ENCODE measurements around the gene MYLK4. TPM values are rescaled to one million over a fixed set of nuclear protein-coding genes. Genes with fewer than 3 reads are reported as not detected.

The MYLK4 gene
- total and polyA plus RNA-seq, 2 of the 13 experiments (the other 11 are each of a cell fraction or from before 2014, with no cell fraction given): 0.26 to 0.29 TPM

- TF ChIP-seq, protein P1, sequence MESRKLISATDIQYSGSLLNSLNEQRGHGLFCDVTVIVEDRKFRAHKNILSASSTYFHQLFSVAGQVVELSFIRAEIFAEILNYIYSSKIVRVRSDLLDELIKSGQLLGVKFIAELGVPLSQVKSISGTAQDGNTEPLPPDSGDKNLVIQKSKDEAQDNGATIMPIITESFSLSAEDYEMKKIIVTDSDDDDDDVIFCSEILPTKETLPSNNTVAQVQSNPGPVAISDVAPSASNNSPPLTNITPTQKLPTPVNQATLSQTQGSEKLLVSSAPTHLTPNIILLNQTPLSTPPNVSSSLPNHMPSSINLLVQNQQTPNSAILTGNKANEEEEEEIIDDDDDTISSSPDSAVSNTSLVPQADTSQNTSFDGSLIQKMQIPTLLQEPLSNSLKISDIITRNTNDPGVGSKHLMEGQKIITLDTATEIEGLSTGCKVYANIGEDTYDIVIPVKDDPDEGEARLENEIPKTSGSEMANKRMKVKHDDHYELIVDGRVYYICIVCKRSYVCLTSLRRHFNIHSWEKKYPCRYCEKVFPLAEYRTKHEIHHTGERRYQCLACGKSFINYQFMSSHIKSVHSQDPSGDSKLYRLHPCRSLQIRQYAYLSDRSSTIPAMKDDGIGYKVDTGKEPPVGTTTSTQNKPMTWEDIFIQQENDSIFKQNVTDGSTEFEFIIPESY (CRISPR knock-in tag; IDR thresholded peaks at IDR 0.05): peak; percentile 54; the same call in 1 of the 2 replicates
- TF ChIP-seq TFAP4 (IDR thresholded peaks at IDR 0.05; ENCODE audit: borderline replicate concordance, low read depth) (0 out of 2 replicates have a peak, but pooled peaks have one; percentile 39), HMG20A (CRISPR knock-in tag; IDR thresholded peaks at IDR 0.05; ENCODE audit: borderline replicate concordance) (peak; percentile 37; the same call in 1 of the 2 replicates), REPIN1 (CRISPR knock-in tag; IDR thresholded peaks at IDR 0.05; ENCODE audit: borderline replicate concordance, low read depth) (peak; percentile 65; the same call in 1 of the 2 replicates), ZFP82 (CRISPR knock-in tag; IDR thresholded peaks at IDR 0.05; ENCODE audit: borderline replicate concordance) (no peak), ZNF33A (CRISPR knock-in tag; IDR thresholded peaks at IDR 0.05; ENCODE audit: borderline replicate concordance) (no peak), CENPX (CRISPR knock-in tag; IDR thresholded peaks at IDR 0.05) (no peak), ZNF274 (CRISPR knock-in tag; IDR thresholded peaks at IDR 0.05) (no peak), ATRX (CRISPR knock-in tag; IDR thresholded peaks at IDR 0.05; ENCODE audit: borderline replicate concordance) (no peak), TBX2 (CRISPR knock-in tag; IDR thresholded peaks at IDR 0.05; ENCODE audit: borderline replicate concordance) (no peak), IRF2 (CRISPR knock-in tag; IDR thresholded peaks at IDR 0.05) (peak; percentile 73), MED1 (CRISPR knock-in tag; IDR thresholded peaks at IDR 0.05) (peak; percentile 55), ZNF883 (CRISPR knock-in tag; IDR thresholded peaks at IDR 0.05; ENCODE audit: not compliant biosample characterization) (no peak), HNRNPLL (IDR thresholded peaks at IDR 0.05; ENCODE audit: low read depth, low read length, poor library complexity, severe bottlenecking) (no peak), MTA3 (CRISPR knock-in tag; IDR thresholded peaks at IDR 0.05) (no peak), SAFB2 (CRISPR knock-in tag; IDR thresholded peaks at IDR 0.05; ENCODE audit: borderline replicate concordance, low read depth) (no peak), FLYWCH1 (CRISPR knock-in tag; IDR thresholded peaks at IDR 0.05) (no peak), ZNF180 (CRISPR knock-in tag; IDR thresholded peaks at IDR 0.05; ENCODE audit: borderline replicate concordance, low read depth) (no peak), STAT5B (CRISPR knock-in tag; IDR thresholded peaks at IDR 0.05) (no peak), DPF2 (CRISPR knock-in tag; IDR thresholded peaks at IDR 0.05; ENCODE audit: borderline replicate concordance, low read depth) (no peak), ZC3H4 (CRISPR knock-in tag; IDR thresholded peaks at IDR 0.05; ENCODE audit: borderline replicate concordance) (no peak), KLF15 (CRISPR knock-in tag; IDR thresholded peaks at IDR 0.05; ENCODE audit: borderline replicate concordance) (no peak), ARNT (IDR thresholded peaks at IDR 0.05) (no peak), KLF16 (CRISPR knock-in tag; IDR thresholded peaks at IDR 0.05) (peak in 1 of 2 experiments; percentile 47; a peak in 1 of 4 replicates)
- TF ChIP-seq, protein P2, sequence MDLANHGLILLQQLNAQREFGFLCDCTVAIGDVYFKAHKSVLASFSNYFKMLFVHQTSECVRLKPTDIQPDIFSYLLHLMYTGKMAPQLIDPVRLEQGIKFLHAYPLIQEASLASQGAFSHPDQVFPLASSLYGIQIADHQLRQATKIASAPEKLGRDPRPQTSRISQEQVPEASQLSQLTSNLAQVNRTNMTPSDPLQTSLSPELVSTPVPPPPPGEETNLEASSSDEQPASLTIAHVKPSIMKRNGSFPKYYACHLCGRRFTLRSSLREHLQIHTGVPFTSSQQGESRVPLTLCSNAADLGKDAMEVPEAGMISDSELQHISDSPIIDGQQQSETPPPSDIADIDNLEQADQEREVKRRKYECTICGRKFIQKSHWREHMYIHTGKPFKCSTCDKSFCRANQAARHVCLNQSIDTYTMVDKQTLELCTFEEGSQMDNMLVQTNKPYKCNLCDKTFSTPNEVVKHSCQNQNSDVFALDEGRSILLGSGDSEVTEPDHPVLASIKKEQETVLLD (CRISPR knock-in tag; IDR thresholded peaks at IDR 0.05; ENCODE audit: low read depth): no peak
- TF ChIP-seq, protein P3, sequence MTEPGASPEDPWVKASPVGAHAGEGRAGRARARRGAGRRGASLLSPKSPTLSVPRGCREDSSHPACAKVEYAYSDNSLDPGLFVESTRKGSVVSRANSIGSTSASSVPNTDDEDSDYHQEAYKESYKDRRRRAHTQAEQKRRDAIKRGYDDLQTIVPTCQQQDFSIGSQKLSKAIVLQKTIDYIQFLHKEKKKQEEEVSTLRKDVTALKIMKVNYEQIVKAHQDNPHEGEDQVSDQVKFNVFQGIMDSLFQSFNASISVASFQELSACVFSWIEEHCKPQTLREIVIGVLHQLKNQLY (CRISPR knock-in tag; IDR thresholded peaks at IDR 0.05): no peak
These were observed 40.1 kb upstream of the MYLK4 start (continued) for GRCh38 chr6:2790588-2791449.

Measured in HepG2 (cell line).